OCI-LY7 (cell line): ENCODE measurements around the gene HES1. TPM values are rescaled to one million over a fixed set of nuclear protein-coding genes. Genes with fewer than 3 reads are reported as not detected.

Experiments used
- BruUV-seq: library from RNA; stranded (reverse); fragments of 400-500 nt; replicated peaks from 2 replicates; lab custom pipeline; 2021; lab: Mats Ljungman, UMichigan
- CTCF ChIA-PET: fragments of 300-600 bp; sonication (Branson Sonifier 250); formaldehyde crosslinking; loops from one replicate; lab custom pipeline; 2022; ENCODE audit warnings: antibody characterized with exemption; ENCODE audit not compliant: unreplicated experiment; lab: Charles Lee
- POLR2A ChIA-PET: fragments of 300-600 bp; sonication (Branson Sonifier 250); formaldehyde crosslinking; loops from one replicate; lab custom pipeline; 2022; ENCODE audit warnings: antibody characterized with exemption; lab: Charles Lee
- DNase-seq: peaks from one replicate; pipeline ENCODE4 v3.0.0-alpha.2; 2015; ENCODE audit warnings: low spot score
- H2AFZ ChIP-seq: fragments of 200-600 bp; sonication (generic), shearing (Covaris generic); 2 replicates; pipeline ENCODE4 v1.6.1; 2014; ENCODE audit warnings: mild to moderate bottlenecking, antibody characterized with exemption, low read length, moderate library complexity
- H3K27ac ChIP-seq: fragments of 200-600 bp; sonication (generic); 2 replicates; pipeline ENCODE4 v1.5.1; 2014; ENCODE audit warnings: mixed run types, low read depth, mild to moderate bottlenecking, moderate library complexity, low read length, inconsistent platforms; ENCODE audit not compliant: poor library complexity, severe bottlenecking
- H3K36me3 ChIP-seq: fragments of 200-600 bp; sonication (generic); 2 replicates; pipeline ENCODE4 v1.6.1; 2014; ENCODE audit warnings: mild to moderate bottlenecking, antibody characterized with exemption, low read length, moderate library complexity, mixed read lengths; ENCODE audit not compliant: insufficient read depth
- H3K4me1 ChIP-seq: fragments of 200-600 bp; sonication (generic); 2 replicates; pipeline ENCODE4 v1.5.1; 2014; ENCODE audit warnings: mild to moderate bottlenecking, low read length; ENCODE audit not compliant: insufficient read depth, poor library complexity, severe bottlenecking
- H3K4me2 ChIP-seq: fragments of 200-600 bp; sonication (generic); 2 replicates; pipeline ENCODE4 v1.6.1; 2014; ENCODE audit warnings: mild to moderate bottlenecking, low read length
- H3K4me3 ChIP-seq: fragments of 200-600 bp; sonication (generic); 2 replicates; pipeline ENCODE4 v1.5.1; 2014; ENCODE audit warnings: mild to moderate bottlenecking, low read depth, low read length; ENCODE audit not compliant: poor library complexity, severe bottlenecking
- H3K79me2 ChIP-seq: fragments of 200-600 bp; sonication (generic); 2 replicates; pipeline ENCODE4 v1.6.1; 2016; ENCODE audit warnings: low read depth, mild to moderate bottlenecking, low read length, moderate library complexity, mixed read lengths; ENCODE audit not compliant: insufficient read depth
- H3K9me2 ChIP-seq: fragments of 200-600 bp; sonication (generic); 2 replicates; pipeline ENCODE4 v1.6.1; 2016; ENCODE audit warnings: mild to moderate bottlenecking, low read length, mixed read lengths; ENCODE audit not compliant: insufficient read depth
- H3K9me3 ChIP-seq: fragments of 200-600 bp; sonication (generic); 2 replicates; pipeline ENCODE4 v1.6.1; 2014; ENCODE audit warnings: mild to moderate bottlenecking, mixed run types, low read length, mixed read lengths
- H4K20me1 ChIP-seq: fragments of 200-600 bp; sonication (generic); 2 replicates; pipeline ENCODE4 v1.6.1; 2014; ENCODE audit warnings: mild to moderate bottlenecking, antibody characterized with exemption, low read length, moderate library complexity, mixed read lengths; ENCODE audit not compliant: insufficient read depth
- CTCF ChIP-seq: fragments of 200-600 bp; sonication (generic); conservative IDR thresholded peaks from 2 replicates; pipeline ENCODE4 v1.5.1; 2014; ENCODE audit warnings: mild to moderate bottlenecking, antibody characterized with exemption, low read length, moderate library complexity, mixed read lengths
- EZH2phosphoT487 ChIP-seq: fragments of 200-600 bp; sonication (generic); IDR thresholded peaks from 2 replicates; pipeline ENCODE4 v1.6.1; 2018; ENCODE audit warnings: low read depth, borderline replicate concordance, mild to moderate bottlenecking, mixed run types, antibody characterized with exemption, low read length, moderate library complexity, mixed read lengths
- intact Hi-C: fragments of 100-400 bp; cut with micrococcal nuclease; formaldehyde crosslinking; loops from one replicate; pipeline ENCODE4 v1.10.0; 2022; ENCODE audit not compliant: unreplicated experiment
- total RNA-seq, 2 experiments: library from RNA; depleted of rRNA in 1 of 2; stranded (reverse); fragments of >200 nt in 1 of 2; shearing (Covaris generic) in 1 of 2; gene quantifications; 2 replicates each; pipeline ENCODE4 v1.2.3, GENCODE V29; 2014 to 2022

HES1 gene
- total RNA-seq, 2 experiments from 2014 or later, result 1.1 to 3.0 TPM

- H3K79me2 ChIP-seq, result no peaks in the 10 kb centered on the region
- no peak overlapping the region for H2AFZ ChIP-seq
- intact Hi-C loops, result no loop called here
- no peak overlapping the region for H3K4me3 ChIP-seq
- no peak for DNase-seq
- CTCF ChIA-PET, result no interaction called here
- no TSS peak for BruUV-seq
- H3K27ac ChIP-seq, result no peak overlapping the region
- no peaks in the 10 kb centered on the region for H3K36me3 ChIP-seq
- H3K9me2 ChIP-seq, result no peaks in the 10 kb centered on the region
- H3K9me3 ChIP-seq, result no peaks in the 10 kb centered on the region
- no peak overlapping the region for H3K4me2 ChIP-seq
- no peak for TF ChIP-seq CTCF
- TF ChIP-seq EZH2phosphoT487, result no peak
- H4K20me1 ChIP-seq, result no peaks in the 10 kb centered on the region
- POLR2A ChIA-PET, result interaction anchor here (0.7 to 2.2 kb wide), 2 partner anchors 10 to 46 kb away, joined by 3 to 7 read pairs; no protein-coding TSS in a partner anchor
- no peaks in the 10 kb centered on the region for H3K4me1 ChIP-seq
These were observed 40.5 kb downstream of the HES1 start for GRCh38 chr3:194176274-194176991.

- H3K36me3 ChIP-seq, result no peaks in the 10 kb centered on the region
- DNase-seq, result no peak
- H3K9me2 ChIP-seq, result no peaks in the 10 kb centered on the region
- no peaks in the 10 kb centered on the region for H3K79me2 ChIP-seq
- no peak overlapping the region for H3K4me2 ChIP-seq
- H4K20me1 ChIP-seq, result no peaks in the 10 kb centered on the region
- intact Hi-C loops, result no loop called here
- H3K27ac ChIP-seq, result no peak overlapping the region
- CTCF ChIA-PET, result no interaction called here
- no peaks in the 10 kb centered on the region for H3K9me3 ChIP-seq
- TF ChIP-seq CTCF, result no peak
- TF ChIP-seq EZH2phosphoT487, result no peak
- no peak overlapping the region for H3K4me3 ChIP-seq
- no TSS peak for BruUV-seq
- POLR2A ChIA-PET, result interaction anchor here (2.2 kb wide), 1 partner anchor 10 kb away, joined by 7 read pairs; no protein-coding TSS in a partner anchor
- no peak overlapping the region for H2AFZ ChIP-seq
- no peaks in the 10 kb centered on the region for H3K4me1 ChIP-seq
These were observed 41.2 kb downstream of the HES1 start for GRCh38 chr3:194177141-194177540.

GRCh38 chr3:194178128-194178527 is 42.2 kb downstream of the HES1 start:
- Histone ChIP-seq H3K4me1 (no peaks in the 10 kb centered on the region), H3K4me3 (no peak overlapping the region), H4K20me1 (no peaks in the 10 kb centered on the region), H3K9me3 (no peaks in the 10 kb centered on the region), H2AFZ (no peak overlapping the region), H3K27ac (no peak overlapping the region), H3K9me2 (no peaks in the 10 kb centered on the region), H3K4me2 (no peak overlapping the region), H3K79me2 (no peaks in the 10 kb centered on the region), H3K36me3 (no peaks in the 10 kb centered on the region)
- intact Hi-C loops, result no loop called here
- DNase-seq, result no peak
- TF ChIP-seq CTCF, result no peak
- TF ChIP-seq EZH2phosphoT487, result no peak
- BruUV-seq, result no TSS peak
- CTCF ChIA-PET, result no interaction called here
- POLR2A ChIA-PET, result interaction anchor here (2.2 kb wide), 1 partner anchor 11 kb away, joined by 7 read pairs; no protein-coding TSS in a partner anchor
